ENCODE data around the gene FARS2.

FARS2 gene

DNA sequence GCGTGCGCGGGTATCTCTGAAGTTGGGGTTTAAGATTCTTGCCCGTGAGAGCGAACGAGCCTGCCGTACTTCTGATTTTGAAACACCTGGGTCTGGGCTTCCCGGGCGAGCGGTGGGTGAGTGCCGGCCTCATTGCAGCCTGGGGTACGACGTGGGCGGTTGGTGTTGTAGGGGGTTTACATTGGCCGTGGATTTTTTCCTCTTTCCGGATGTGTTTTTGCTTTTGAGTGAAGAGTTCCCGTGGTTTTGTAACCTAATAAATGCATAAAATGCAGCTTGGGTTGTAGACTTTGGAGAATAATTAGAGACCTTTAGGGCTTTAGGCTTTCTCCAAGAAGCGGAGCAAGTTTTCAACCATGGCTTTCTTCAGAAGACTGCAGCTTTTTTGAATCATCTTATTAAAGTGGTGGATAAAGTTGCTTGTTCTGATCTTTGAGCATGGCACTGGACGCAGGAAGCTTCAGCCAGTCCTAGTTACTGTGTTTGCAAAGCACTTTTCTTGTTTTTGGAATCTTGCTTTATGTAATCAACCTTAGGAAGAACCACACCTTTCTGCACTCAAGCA is 314 bp downstream of the FARS2 start:
- H3K4me2 ChIP-seq (ENCODE audit: low read length), result peak overlapping the region; percentile 58
- peak overlapping the region; percentile 87 for H3K18ac ChIP-seq (ENCODE audit: low read length)
- peak overlapping the region; percentile 97 for H2AFZ ChIP-seq (ENCODE audit: insufficient read depth, low read length, poor library complexity)
- peak overlapping the region; percentile 73 for H2BK120ac ChIP-seq (ENCODE audit: insufficient read depth, low read length, poor library complexity)
- H3K9me3 ChIP-seq (ENCODE audit: insufficient read depth, low read depth, low read length), result no peaks in the 10 kb centered on the region
- H3K23ac ChIP-seq (ENCODE audit: low read length), result no peak overlapping the region
- no peak overlapping the region for H2BK12ac ChIP-seq (ENCODE audit: low read length)
- no peak for DNase-seq
- peaks cover 5% of the 10 kb centered on the region for H3K79me2 ChIP-seq (ENCODE audit: control insufficient read depth, insufficient read depth, low read length, poor library complexity)
- peak overlapping the region; percentile 58 for H3K14ac ChIP-seq (ENCODE audit: low read length)
- H3K27ac ChIP-seq (ENCODE audit: low read depth, low read length), result peak overlapping the region; percentile 87
- H3K79me1 ChIP-seq (ENCODE audit: low read length), result peaks cover 7% of the 10 kb centered on the region
- no peak overlapping the region for H2AK5ac ChIP-seq (ENCODE audit: low read length)
- H4K12ac ChIP-seq (ENCODE audit: low read depth, low read length), result peak overlapping the region; percentile 70
- peak overlapping the region; percentile 95 for H4K8ac ChIP-seq (ENCODE audit: low read depth, low read length)
- H2BK5ac ChIP-seq (ENCODE audit: low read depth, low read length, poor library complexity), result peak overlapping the region; percentile 92
- no CpG with 5 or more reads among the region's 19 CpGs for WGBS (ENCODE audit: extremely low coverage, insufficient coverage, insufficient read length)
- peak overlapping the region; percentile 93 for H4K91ac ChIP-seq (ENCODE audit: low read depth, low read length)
- peaks cover 0 to 4% of the 10 kb centered on the region in 2 experiments for H3K36me3 ChIP-seq (ENCODE audit: control insufficient read depth in 1 of 2, insufficient read depth in 2 of 2, low read length in 2 of 2)
- H3K4ac ChIP-seq (ENCODE audit: low read depth, low read length), result peak overlapping the region; percentile 61
- H3K4me1 ChIP-seq (ENCODE audit: control insufficient read depth in 1 of 2, insufficient read depth in 2 of 2, low read length in 2 of 2), result peaks cover 0 to 8% of the 10 kb centered on the region in 2 experiments
- no peaks in the 10 kb centered on the region for H3K27me3 ChIP-seq (ENCODE audit: insufficient read depth, low read length)
- peak overlapping the region; percentile 87 for H3K4me3 ChIP-seq (ENCODE audit: low read depth, low read length)
- H3K9ac ChIP-seq (ENCODE audit: low read length), result peak overlapping the region; percentile 85

DNA sequence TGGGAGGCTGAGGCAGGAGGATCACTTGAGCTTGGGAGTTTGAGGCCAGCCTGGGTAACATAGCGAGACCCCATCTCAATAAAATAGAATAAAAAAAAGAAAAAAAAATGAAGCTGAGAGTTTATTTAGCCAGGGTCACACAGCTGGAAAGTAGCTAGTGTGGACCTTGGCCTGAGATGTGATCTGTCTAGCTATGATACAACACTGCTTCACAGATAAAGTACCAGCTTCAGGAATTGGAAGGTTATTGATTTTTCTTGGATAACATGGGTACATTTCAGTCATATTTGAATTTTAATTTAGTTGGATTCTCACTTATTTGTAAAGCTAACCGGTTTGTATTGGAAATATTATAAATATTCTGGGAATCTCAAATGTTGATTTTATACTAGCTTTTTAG is 5.1 kb downstream of the FARS2 start:
- WGBS (ENCODE audit: extremely low coverage, insufficient coverage, insufficient read length), result no CpG with 5 or more reads among the region's 2 CpGs
- no peaks in the 10 kb centered on the region for H3K9me3 ChIP-seq (ENCODE audit: insufficient read depth, low read depth, low read length)

DNA sequence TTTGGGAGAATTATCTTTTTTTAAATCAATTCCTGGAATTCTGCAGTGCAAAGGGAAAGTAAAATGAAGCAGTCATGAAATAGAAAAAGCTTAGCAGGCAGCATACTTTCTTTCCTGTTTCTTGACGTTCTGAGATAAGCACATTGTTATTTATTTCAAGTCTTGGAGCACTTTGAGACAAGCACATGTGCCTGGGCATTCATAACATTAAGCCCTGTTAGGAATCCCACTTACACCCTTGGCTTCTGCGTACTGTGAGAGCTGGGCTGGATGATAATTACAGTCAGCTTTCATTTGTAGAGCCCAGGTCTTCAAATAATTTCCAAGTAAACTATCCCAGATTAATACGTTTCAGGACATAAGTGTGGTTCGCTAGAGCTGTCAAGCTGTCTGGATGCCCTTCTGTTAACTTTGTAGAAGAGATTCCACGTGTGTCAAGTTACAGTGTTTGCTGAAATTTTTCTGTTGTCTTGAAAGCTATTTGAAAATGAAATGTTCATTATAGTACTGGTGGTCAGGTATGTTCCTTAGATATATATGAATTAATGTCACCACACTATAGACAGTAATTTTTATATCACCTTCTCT is 8.9 kb downstream of the FARS2 start:
- Histone ChIP-seq H3K4me2 (ENCODE audit: low read length) (no peak overlapping the region), H2BK12ac (ENCODE audit: low read length) (no peak overlapping the region), H3K4me1 (ENCODE audit: control insufficient read depth in 1 of 2, insufficient read depth in 2 of 2, low read length in 2 of 2) (peaks cover 0 to 4% of the 10 kb centered on the region in 2 experiments), H3K9me3 (ENCODE audit: insufficient read depth, low read depth, low read length) (no peaks in the 10 kb centered on the region), H3K4me3 (ENCODE audit: low read depth, low read length) (no peak overlapping the region), H3K9ac (ENCODE audit: low read length) (no peak overlapping the region), H3K14ac (ENCODE audit: low read length) (no peak overlapping the region), H4K8ac (ENCODE audit: low read depth, low read length) (no peak overlapping the region), H3K79me2 (ENCODE audit: control insufficient read depth, insufficient read depth, low read length, poor library complexity) (no peaks in the 10 kb centered on the region), H2AFZ (ENCODE audit: insufficient read depth, low read length, poor library complexity) (no peak overlapping the region), H4K12ac (ENCODE audit: low read depth, low read length) (no peak overlapping the region), H3K23ac (ENCODE audit: low read length) (no peak overlapping the region), H3K36me3 (ENCODE audit: control insufficient read depth in 1 of 2, insufficient read depth in 2 of 2, low read length in 2 of 2) (no peaks in the 10 kb centered on the region), H4K91ac (ENCODE audit: low read depth, low read length) (no peak overlapping the region), H3K27ac (ENCODE audit: low read depth, low read length) (no peak overlapping the region), H3K27me3 (ENCODE audit: insufficient read depth, low read length) (no peaks in the 10 kb centered on the region), H3K18ac (ENCODE audit: low read length) (no peak overlapping the region), H2AK5ac (ENCODE audit: low read length) (no peak overlapping the region), H3K4ac (ENCODE audit: low read depth, low read length) (no peak overlapping the region), H2BK5ac (ENCODE audit: low read depth, low read length, poor library complexity) (no peak overlapping the region), H2BK120ac (ENCODE audit: insufficient read depth, low read length, poor library complexity) (no peak overlapping the region), H3K79me1 (ENCODE audit: low read length) (no peaks in the 10 kb centered on the region)
- peak in 1 of 2 donors; percentile 13 for DNase-seq
- no CpG with 5 or more reads among the region's 5 CpGs for WGBS (ENCODE audit: extremely low coverage, insufficient coverage, insufficient read length)

More for the DNA sequence above, 5.1 kb downstream of the FARS2 start:
- no peak overlapping the region for H3K4me3 ChIP-seq (ENCODE audit: low read depth, low read length)
- no peak for DNase-seq
- no peak overlapping the region for H3K4me2 ChIP-seq (ENCODE audit: low read length)
- H3K27ac ChIP-seq (ENCODE audit: low read depth, low read length), result no peak overlapping the region
- H3K79me1 ChIP-seq (ENCODE audit: low read length), result peaks cover 2% of the 10 kb centered on the region
- H2BK12ac ChIP-seq (ENCODE audit: low read length), result no peak overlapping the region
- no peaks in the 10 kb centered on the region for H3K36me3 ChIP-seq (ENCODE audit: control insufficient read depth in 1 of 2, insufficient read depth in 2 of 2, low read length in 2 of 2)
- H3K79me2 ChIP-seq (ENCODE audit: control insufficient read depth, insufficient read depth, low read length, poor library complexity), result peaks cover 1% of the 10 kb centered on the region
- H3K27me3 ChIP-seq (ENCODE audit: insufficient read depth, low read length), result no peaks in the 10 kb centered on the region
- H2BK5ac ChIP-seq (ENCODE audit: low read depth, low read length, poor library complexity), result no peak overlapping the region
- no peak overlapping the region for H3K4ac ChIP-seq (ENCODE audit: low read depth, low read length)
- H2BK120ac ChIP-seq (ENCODE audit: insufficient read depth, low read length, poor library complexity), result no peak overlapping the region
- H4K91ac ChIP-seq (ENCODE audit: low read depth, low read length), result no peak overlapping the region
- no peak overlapping the region for H2AFZ ChIP-seq (ENCODE audit: insufficient read depth, low read length, poor library complexity)
- no peak overlapping the region for H3K23ac ChIP-seq (ENCODE audit: low read length)
- H3K14ac ChIP-seq (ENCODE audit: low read length), result no peak overlapping the region
- H3K18ac ChIP-seq (ENCODE audit: low read length), result no peak overlapping the region
- H4K12ac ChIP-seq (ENCODE audit: low read depth, low read length), result no peak overlapping the region
- H2AK5ac ChIP-seq (ENCODE audit: low read length), result no peak overlapping the region
- H3K9ac ChIP-seq (ENCODE audit: low read length), result no peak overlapping the region
- peaks cover 0 to 2% of the 10 kb centered on the region in 2 experiments for H3K4me1 ChIP-seq (ENCODE audit: control insufficient read depth in 1 of 2, insufficient read depth in 2 of 2, low read length in 2 of 2)
- H4K8ac ChIP-seq (ENCODE audit: low read depth, low read length), result no peak overlapping the region

DNA sequence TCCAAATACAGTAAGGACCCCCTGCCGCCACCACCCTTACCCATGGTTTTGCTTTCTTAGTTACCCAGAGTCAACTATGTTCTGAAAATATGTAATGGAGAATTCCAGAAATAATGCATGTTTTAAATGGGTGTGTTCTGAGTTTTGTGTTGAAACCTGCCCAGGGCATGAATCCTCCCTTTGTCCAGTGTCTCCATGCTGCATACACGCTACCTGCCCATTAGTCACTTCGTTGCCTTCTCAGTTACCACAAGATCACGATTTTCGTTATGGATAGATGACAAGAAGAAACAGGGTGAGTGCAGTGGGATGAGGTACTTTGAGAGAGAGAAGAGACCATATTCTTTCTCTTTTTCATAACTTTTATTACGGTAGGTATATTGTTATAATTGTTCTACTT is 10.6 kb downstream of the FARS2 start:
- no CpG with 5 or more reads among the region's 6 CpGs for WGBS (ENCODE audit: extremely low coverage, insufficient coverage, insufficient read length)
- no peak overlapping the region for H2BK120ac ChIP-seq (ENCODE audit: insufficient read depth, low read length, poor library complexity)
- no peaks in the 10 kb centered on the region for H3K79me2 ChIP-seq (ENCODE audit: control insufficient read depth, insufficient read depth, low read length, poor library complexity)
- DNase-seq, result peak; percentile 48 to 66
- H3K4me2 ChIP-seq (ENCODE audit: low read length), result no peak overlapping the region
- no peak overlapping the region for H3K27ac ChIP-seq (ENCODE audit: low read depth, low read length)
- H3K4ac ChIP-seq (ENCODE audit: low read depth, low read length), result no peak overlapping the region
- no peak overlapping the region for H2AFZ ChIP-seq (ENCODE audit: insufficient read depth, low read length, poor library complexity)
- no peaks in the 10 kb centered on the region for H3K9me3 ChIP-seq (ENCODE audit: insufficient read depth, low read depth, low read length)
- H3K23ac ChIP-seq (ENCODE audit: low read length), result peak overlapping the region; percentile 86
- H3K27me3 ChIP-seq (ENCODE audit: insufficient read depth, low read length), result no peaks in the 10 kb centered on the region
- no peak overlapping the region for H2AK5ac ChIP-seq (ENCODE audit: low read length)
- no peak overlapping the region for H4K8ac ChIP-seq (ENCODE audit: low read depth, low read length)
- H2BK5ac ChIP-seq (ENCODE audit: low read depth, low read length, poor library complexity), result no peak overlapping the region
- H3K14ac ChIP-seq (ENCODE audit: low read length), result no peak overlapping the region
- H3K4me1 ChIP-seq (ENCODE audit: control insufficient read depth in 1 of 2, insufficient read depth in 2 of 2, low read length in 2 of 2), result peaks cover 0 to 4% of the 10 kb centered on the region in 2 experiments
- H2BK12ac ChIP-seq (ENCODE audit: low read length), result no peak overlapping the region
- H3K4me3 ChIP-seq (ENCODE audit: low read depth, low read length), result no peak overlapping the region
- no peak overlapping the region for H4K12ac ChIP-seq (ENCODE audit: low read depth, low read length)
- H3K9ac ChIP-seq (ENCODE audit: low read length), result peak overlapping the region; percentile 70
- no peaks in the 10 kb centered on the region for H3K79me1 ChIP-seq (ENCODE audit: low read length)
- H3K36me3 ChIP-seq (ENCODE audit: control insufficient read depth in 1 of 2, insufficient read depth in 2 of 2, low read length in 2 of 2), result no peaks in the 10 kb centered on the region
- no peak overlapping the region for H3K18ac ChIP-seq (ENCODE audit: low read length)
- no peak overlapping the region for H4K91ac ChIP-seq (ENCODE audit: low read depth, low read length)
